HepG2 (cell line): ENCODE data around the gene APOC3. TPM values are rescaled to one million over a fixed set of nuclear protein-coding genes. Genes with fewer than 3 reads are reported as not detected.

ENCODE experiments used
- ATF1 ChIP-seq: IDR thresholded peaks from 2 replicates; pipeline ENCODE4 v1.6.1; 2016; ENCODE audit warnings: mild to moderate bottlenecking, control low read depth
- BCL6 ChIP-seq: IDR thresholded peaks from 2 replicates; pipeline ENCODE4 v1.6.1; 2016; ENCODE audit warnings: missing genetic modification reagents, missing compliant biosample characterization
- CCAR2 ChIP-seq: fragments of 200-400 bp; formaldehyde crosslinking; optimal IDR thresholded peaks from 2 replicates; pipeline ENCODE3; 2018; ENCODE audit warnings: low read depth, mild to moderate bottlenecking, low read length, moderate library complexity
- EP300 ChIP-seq, 3 experiments: sonication (generic) in 1 of 3; formaldehyde crosslinking in 1 of 3; IDR thresholded peaks; 2 replicates each; pipeline versions ENCODE4 v1.5.1 to v1.6.1; 2011 to 2020; ENCODE audit warnings: low read depth in 2 of 3, low read length in 2 of 3, borderline replicate concordance in 1 of 3, improper control_type of control experiment in 1 of 3, mild to moderate bottlenecking in 1 of 3, missing genetic modification reagents in 1 of 3, moderate library complexity in 1 of 3
- FIP1L1 ChIP-seq: fragments of 200-400 bp; formaldehyde crosslinking; IDR thresholded peaks from 2 replicates; pipeline ENCODE4 v1.6.1; 2018; ENCODE audit warnings: low read depth, mild to moderate bottlenecking, low read length, moderate library complexity, borderline replicate concordance; ENCODE audit not compliant: insufficient read depth
- FOSL2 ChIP-seq: sonication (generic); formaldehyde crosslinking; IDR thresholded peaks from 2 replicates; pipeline ENCODE4 v1.4.0; 2020; ENCODE audit warnings: missing genetic modification reagents
- GATAD1 ChIP-seq: IDR thresholded peaks from 2 replicates; pipeline ENCODE4 v1.6.1; 2016; ENCODE audit warnings: missing genetic modification reagents, missing compliant biosample characterization
- GTF2F1 ChIP-seq: fragments of 150-350 bp; IDR thresholded peaks from 2 replicates; pipeline ENCODE4 v1.6.1; 2014; ENCODE audit warnings: low read length
- HOXD1 ChIP-seq: sonication (generic); formaldehyde crosslinking; IDR thresholded peaks from 2 replicates; pipeline ENCODE4 v1.5.0; 2020; ENCODE audit warnings: missing genetic modification reagents
- IRF2 ChIP-seq: IDR thresholded peaks from 2 replicates; pipeline ENCODE4 v1.6.1; 2018; ENCODE audit warnings: missing genetic modification reagents, missing compliant biosample characterization
- MED8 ChIP-seq: sonication (generic); formaldehyde crosslinking; IDR thresholded peaks from 2 replicates; pipeline ENCODE4 v1.8.1; 2023; ENCODE audit warnings: mild to moderate bottlenecking, missing genetic modification reagents; ENCODE audit not compliant: insufficient replicate concordance
- PHF8 ChIP-seq: sonication (generic); formaldehyde crosslinking; IDR thresholded peaks from 2 replicates; pipeline ENCODE4 v1.5.0; 2020; ENCODE audit warnings: missing genetic modification reagents
- SALL1 ChIP-seq: sonication (generic); formaldehyde crosslinking; IDR thresholded peaks from 2 replicates; pipeline ENCODE4 v1.8.0; 2022; ENCODE audit warnings: mild to moderate bottlenecking, missing genetic modification reagents
- TMF1 ChIP-seq: sonication (generic); formaldehyde crosslinking; IDR thresholded peaks from 2 replicates; pipeline ENCODE4 v1.8.1; 2022; ENCODE audit warnings: low read depth, missing genetic modification reagents
- ZBTB38 ChIP-seq: sonication (generic); formaldehyde crosslinking; IDR thresholded peaks from 2 replicates; pipeline ENCODE4 v1.5.1; 2020; ENCODE audit warnings: mild to moderate bottlenecking, missing genetic modification reagents
- ZNF263 ChIP-seq: sonication (generic); formaldehyde crosslinking; IDR thresholded peaks from 2 replicates; pipeline ENCODE4 v1.4.0; 2020; ENCODE audit warnings: missing genetic modification reagents
- ZNF501 ChIP-seq: sonication (generic); formaldehyde crosslinking; IDR thresholded peaks from 2 replicates; pipeline ENCODE4 v1.5.1; 2020; ENCODE audit warnings: mild to moderate bottlenecking, moderate library complexity, missing genetic modification reagents
- ZNF572 ChIP-seq: sonication (generic); formaldehyde crosslinking; IDR thresholded peaks from 2 replicates; pipeline ENCODE4 v1.5.1; 2020; ENCODE audit warnings: mild to moderate bottlenecking, missing genetic modification reagents
- polyA plus RNA-seq, 8 experiments: library from polyadenylated mRNA; depleted of rRNA in 3 of 8; stranded (reverse) in 7 of 8; unstranded in 1 of 8; fragments of >200 nt; fragmentation: Illumina TruSeq in 4 of 8; extraction: Trizol in 4 of 8; gene quantifications; 2 replicates each; pipeline versions ENCODE4 v1.2.1 to v1.2.3, GENCODE V29; 2011 to 2016; ENCODE audit warnings: low read depth in 4 of 8, missing spikeins in 1 of 8, mixed read lengths in 1 of 8; ENCODE audit not compliant: insufficient read depth in 1 of 8
- total RNA-seq, 5 experiments: library from RNA; depleted of rRNA; stranded (reverse); fragments of >200 nt; fragmentation: Illumina TruSeq; extraction: Trizol; gene quantifications; 2 replicates each; pipeline ENCODE4 v1.2.3, GENCODE V29; 2016; ENCODE audit warnings: low read depth in 1 of 5
- TF ChIP-seq, protein P1 (sequence below): IDR thresholded peaks from 2 replicates; pipeline ENCODE4 v1.6.1; 2016; ENCODE audit warnings: missing genetic modification reagents, missing compliant biosample characterization
- TF ChIP-seq, protein P2 (sequence below): IDR thresholded peaks from 2 replicates; pipeline ENCODE4 v1.4.0; 2020; ENCODE audit warnings: mild to moderate bottlenecking, missing genetic modification reagents
- TF ChIP-seq, protein P3 (sequence below): sonication (generic); formaldehyde crosslinking; IDR thresholded peaks from 2 replicates; pipeline ENCODE4 v1.4.0; 2020; ENCODE audit warnings: missing genetic modification reagents
- TF ChIP-seq, protein P4 (sequence below): sonication (generic); formaldehyde crosslinking; IDR thresholded peaks from 2 replicates; pipeline ENCODE4 v1.4.0; 2020; ENCODE audit warnings: missing genetic modification reagents

APOC3 gene
- total and polyA plus RNA-seq, 2 of the 13 experiments (the other 11 are each of a cell fraction or from before 2014, with no cell fraction given) = 314 to 687 TPM

GRCh38 chr11:116823031-116823843, 6.5 kb upstream of the APOC3 start, which contains the start of gene APOA4 (continued):
- TF ChIP-seq ZNF572 (0 out of 2 replicates have a peak, but pooled peaks have one; percentile 80), GATAD1 (no peak), TMF1 (CRISPR knock-in tag) (0 out of 2 replicates have a peak, but pooled peaks have one; percentile 29), FOSL2 (CRISPR knock-in tag) (0 out of 2 replicates have a peak, but pooled peaks have one; percentile 7), ZBTB38 (CRISPR knock-in tag) (0 out of 2 replicates have a peak, but pooled peaks have one; percentile 14), SALL1 (CRISPR knock-in tag) (peak; percentile 56; the same call in 1 of the 2 replicates), CCAR2 (no peak), ZNF501 (CRISPR knock-in tag) (peak; percentile 49; the same call in 1 of the 2 replicates), FIP1L1 (no peak), GTF2F1 (no peak), BCL6 (CRISPR knock-in tag) (no peak), PHF8 (CRISPR knock-in tag) (no peak), EP300 (IDR thresholded peaks at IDR 0.05; ENCODE audit: low read depth in 2 of 2, low read length in 2 of 2) (0 out of 4 replicates have a peak, but pooled peaks of 1 of the 2 experiments have one; percentile 18), EP300 (CRISPR knock-in tag; IDR thresholded peaks at IDR 0.05; ENCODE audit: borderline replicate concordance) (no peak), MED8 (CRISPR knock-in tag) (no peak), ZNF263 (CRISPR knock-in tag) (0 out of 2 replicates have a peak, but pooled peaks have one; percentile 34), IRF2 (CRISPR knock-in tag) (no peak), HOXD1 (no peak), ATF1 (CRISPR knock-in tag) (no peak)
- TF ChIP-seq, protein P1, sequence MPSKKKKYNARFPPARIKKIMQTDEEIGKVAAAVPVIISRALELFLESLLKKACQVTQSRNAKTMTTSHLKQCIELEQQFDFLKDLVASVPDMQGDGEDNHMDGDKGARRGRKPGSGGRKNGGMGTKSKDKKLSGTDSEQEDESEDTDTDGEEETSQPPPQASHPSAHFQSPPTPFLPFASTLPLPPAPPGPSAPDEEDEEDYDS (CRISPR knock-in tag) = no peak
- TF ChIP-seq, protein P2, sequence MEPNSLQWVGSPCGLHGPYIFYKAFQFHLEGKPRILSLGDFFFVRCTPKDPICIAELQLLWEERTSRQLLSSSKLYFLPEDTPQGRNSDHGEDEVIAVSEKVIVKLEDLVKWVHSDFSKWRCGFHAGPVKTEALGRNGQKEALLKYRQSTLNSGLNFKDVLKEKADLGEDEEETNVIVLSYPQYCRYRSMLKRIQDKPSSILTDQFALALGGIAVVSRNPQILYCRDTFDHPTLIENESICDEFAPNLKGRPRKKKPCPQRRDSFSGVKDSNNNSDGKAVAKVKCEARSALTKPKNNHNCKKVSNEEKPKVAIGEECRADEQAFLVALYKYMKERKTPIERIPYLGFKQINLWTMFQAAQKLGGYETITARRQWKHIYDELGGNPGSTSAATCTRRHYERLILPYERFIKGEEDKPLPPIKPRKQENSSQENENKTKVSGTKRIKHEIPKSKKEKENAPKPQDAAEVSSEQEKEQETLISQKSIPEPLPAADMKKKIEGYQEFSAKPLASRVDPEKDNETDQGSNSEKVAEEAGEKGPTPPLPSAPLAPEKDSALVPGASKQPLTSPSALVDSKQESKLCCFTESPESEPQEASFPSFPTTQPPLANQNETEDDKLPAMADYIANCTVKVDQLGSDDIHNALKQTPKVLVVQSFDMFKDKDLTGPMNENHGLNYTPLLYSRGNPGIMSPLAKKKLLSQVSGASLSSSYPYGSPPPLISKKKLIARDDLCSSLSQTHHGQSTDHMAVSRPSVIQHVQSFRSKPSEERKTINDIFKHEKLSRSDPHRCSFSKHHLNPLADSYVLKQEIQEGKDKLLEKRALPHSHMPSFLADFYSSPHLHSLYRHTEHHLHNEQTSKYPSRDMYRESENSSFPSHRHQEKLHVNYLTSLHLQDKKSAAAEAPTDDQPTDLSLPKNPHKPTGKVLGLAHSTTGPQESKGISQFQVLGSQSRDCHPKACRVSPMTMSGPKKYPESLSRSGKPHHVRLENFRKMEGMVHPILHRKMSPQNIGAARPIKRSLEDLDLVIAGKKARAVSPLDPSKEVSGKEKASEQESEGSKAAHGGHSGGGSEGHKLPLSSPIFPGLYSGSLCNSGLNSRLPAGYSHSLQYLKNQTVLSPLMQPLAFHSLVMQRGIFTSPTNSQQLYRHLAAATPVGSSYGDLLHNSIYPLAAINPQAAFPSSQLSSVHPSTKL (CRISPR knock-in tag) = peak; percentile 9; the same call in 1 of the 2 replicates
- TF ChIP-seq, protein P3, sequence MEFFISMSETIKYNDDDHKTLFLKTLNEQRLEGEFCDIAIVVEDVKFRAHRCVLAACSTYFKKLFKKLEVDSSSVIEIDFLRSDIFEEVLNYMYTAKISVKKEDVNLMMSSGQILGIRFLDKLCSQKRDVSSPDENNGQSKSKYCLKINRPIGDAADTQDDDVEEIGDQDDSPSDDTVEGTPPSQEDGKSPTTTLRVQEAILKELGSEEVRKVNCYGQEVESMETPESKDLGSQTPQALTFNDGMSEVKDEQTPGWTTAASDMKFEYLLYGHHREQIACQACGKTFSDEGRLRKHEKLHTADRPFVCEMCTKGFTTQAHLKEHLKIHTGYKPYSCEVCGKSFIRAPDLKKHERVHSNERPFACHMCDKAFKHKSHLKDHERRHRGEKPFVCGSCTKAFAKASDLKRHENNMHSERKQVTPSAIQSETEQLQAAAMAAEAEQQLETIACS (CRISPR knock-in tag) = no peak
- TF ChIP-seq, protein P4, sequence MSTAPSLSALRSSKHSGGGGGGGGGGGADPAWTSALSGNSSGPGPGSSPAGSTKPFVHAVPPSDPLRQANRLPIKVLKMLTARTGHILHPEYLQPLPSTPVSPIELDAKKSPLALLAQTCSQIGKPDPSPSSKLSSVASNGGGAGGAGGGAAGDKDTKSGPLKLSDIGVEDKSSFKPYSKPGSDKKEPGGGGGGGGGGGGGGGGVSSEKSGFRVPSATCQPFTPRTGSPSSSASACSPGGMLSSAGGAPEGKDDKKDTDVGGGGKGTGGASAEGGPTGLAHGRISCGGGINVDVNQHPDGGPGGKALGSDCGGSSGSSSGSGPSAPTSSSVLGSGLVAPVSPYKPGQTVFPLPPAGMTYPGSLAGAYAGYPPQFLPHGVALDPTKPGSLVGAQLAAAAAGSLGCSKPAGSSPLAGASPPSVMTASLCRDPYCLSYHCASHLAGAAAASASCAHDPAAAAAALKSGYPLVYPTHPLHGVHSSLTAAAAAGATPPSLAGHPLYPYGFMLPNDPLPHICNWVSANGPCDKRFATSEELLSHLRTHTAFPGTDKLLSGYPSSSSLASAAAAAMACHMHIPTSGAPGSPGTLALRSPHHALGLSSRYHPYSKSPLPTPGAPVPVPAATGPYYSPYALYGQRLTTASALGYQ (CRISPR knock-in tag) = no peak
